ENCODE measurements around the gene PPP2R2C. TPM values are rescaled to one million over a fixed set of nuclear protein-coding genes. Genes with fewer than 3 reads are reported as not detected.
A peak's percentile ranks its signal among the peaks of the same experiment; 100 is the strongest.

Gene PPP2R2C
- total and polyA plus RNA-seq, 10 donors, result 0.07 to 1.3 (median 0.23) TPM; not detected in 1

- intact Hi-C loops (cut with DNase I; ENCODE audit: low total_unique reads), result no loop called here
- 72 to 79% (median 78%) methylated on average over 6 to 10 of the region's 10 CpGs for WGBS, 5 donors
- H3K4me1 ChIP-seq, result peaks cover 32 to 96% (median 83%) of the 10 kb centered on the region in 6 donors
These were observed 197.1 kb downstream of the PPP2R2C start for GRCh38 chr4:6275351-6275750.

GRCh38 chr4:6273661-6273990 lies 198.8 kb downstream of the PPP2R2C start:
- Histone ChIP-seq H3K9me3 (no peaks in the 10 kb centered on the region), H3K4me3 (no peak overlapping the region), H3K4me1 (peaks cover 23 to 90% (median 76%) of the 10 kb centered on the region in 6 donors), H3K27ac (no peak overlapping the region), H3K27me3 (replicated peaks in 1 of 7) (peaks cover 0 to 19% (median 0%) of the 10 kb centered on the region in 7 donors), H3K36me3 (peaks cover 0 to 10% (median 0%) of the 10 kb centered on the region in 6 donors)
- WGBS, 5 donors, result 63 to 86% (median 79%) methylated on average over 1 of the region's 1 CpG
- intact Hi-C loops (cut with DNase I; ENCODE audit: low total_unique reads), result no loop called here
- DNase-seq, result no peak
- no peak for TF ChIP-seq CTCF (IDR thresholded peaks at IDR 0.05 in 8 of 11, conservative IDR thresholded peaks at IDR 0.05 in 3 of 11)
- TF ChIP-seq POLR2AphosphoS5 (IDR thresholded peaks at IDR 0.05), result no peak
- no peak for TF ChIP-seq POLR2A (IDR thresholded peaks at IDR 0.05)

More at GRCh38 chr4:6275351-6275750, 197.1 kb downstream of the PPP2R2C start:
- peaks cover 0 to 24% (median 0%) of the 10 kb centered on the region in 6 donors for H3K36me3 ChIP-seq
- no peak for DNase-seq
- H3K27me3 ChIP-seq (replicated peaks in 1 of 7), result peaks cover 0 to 8% (median 0%) of the 10 kb centered on the region in 7 donors
- no peak overlapping the region for H3K4me3 ChIP-seq
- H3K27ac ChIP-seq, result peak overlapping the region in 1 of 8 donors; percentile 79
- TF ChIP-seq POLR2AphosphoS5 (IDR thresholded peaks at IDR 0.05) (no peak), POLR2A (IDR thresholded peaks at IDR 0.05) (no peak), CTCF (IDR thresholded peaks at IDR 0.05 in 8 of 11, conservative IDR thresholded peaks at IDR 0.05 in 3 of 11) (no peak)
- no peaks in the 10 kb centered on the region for H3K9me3 ChIP-seq

GRCh38 chr4:6272863-6273660 lies 199.4 kb downstream of the PPP2R2C start:
- H3K27ac ChIP-seq, result no peak overlapping the region
- no peaks in the 10 kb centered on the region for H3K9me3 ChIP-seq
- no peak overlapping the region for H3K4me3 ChIP-seq
- TF ChIP-seq POLR2AphosphoS5 (IDR thresholded peaks at IDR 0.05) (no peak), CTCF (IDR thresholded peaks at IDR 0.05 in 8 of 11, conservative IDR thresholded peaks at IDR 0.05 in 3 of 11) (no peak), POLR2A (IDR thresholded peaks at IDR 0.05) (no peak)
- peaks cover 0 to 19% (median 0%) of the 10 kb centered on the region in 7 donors for H3K27me3 ChIP-seq (replicated peaks in 1 of 7)
- 77 to 87% (median 83%) methylated on average over 15 of the region's 15 CpGs for WGBS, 5 donors
- peak; percentile 73 for DNase-seq
- H3K36me3 ChIP-seq, result peaks cover 0 to 7% (median 0%) of the 10 kb centered on the region in 6 donors
- intact Hi-C loops (cut with DNase I; ENCODE audit: low total_unique reads), result no loop called here
- H3K4me1 ChIP-seq, result peaks cover 17 to 90% (median 75%) of the 10 kb centered on the region in 6 donors
